Stimulated activated naive CD8-positive, alpha-beta T cell treated with anti-CD3 and anti-CD28 coated beads, Interleukin-15, Interleukin-2, amounts not matched to agents 100 ng/mL and 50 ng/mL, for 24 hours (primary cell): Measurements from ENCODE around the gene KIAA1217.
A peak's percentile ranks its signal among the peaks of the same experiment; 100 is the strongest.

Source experiments
- H3K27ac Mint-ChIP-seq: one replicate; pipeline ENCODE4 v1.8.0; 2021; ENCODE audit warnings: mild to moderate bottlenecking, mixed read lengths
- H3K27me3 Mint-ChIP-seq: one replicate; pipeline ENCODE4 v1.8.0; 2021; ENCODE audit warnings: mixed read lengths
- H3K36me3 Mint-ChIP-seq: one replicate; pipeline ENCODE4 v1.8.0; 2021; ENCODE audit warnings: low read depth, mixed read lengths
- H3K4me1 Mint-ChIP-seq: one replicate; pipeline ENCODE4 v1.8.0; 2021; ENCODE audit warnings: low read depth, mixed read lengths
- H3K4me3 Mint-ChIP-seq: one replicate; pipeline ENCODE4 v1.8.0; 2021; ENCODE audit warnings: mild to moderate bottlenecking, mixed read lengths
- H3K9me3 Mint-ChIP-seq: one replicate; pipeline ENCODE4 v1.8.0; 2021; ENCODE audit warnings: mixed read lengths

KIAA1217 gene

GRCh38 chr10:24457661-24458318, 248.9 kb downstream of the KIAA1217 start:
- Mint-ChIP-seq H3K27me3 (peaks cover 47% of the 10 kb centered on the region), H3K27ac (no peak overlapping the region), H3K4me1 (no peaks in the 10 kb centered on the region), H3K36me3 (no peaks in the 10 kb centered on the region), H3K4me3 (no peak overlapping the region), H3K9me3 (no peaks in the 10 kb centered on the region)

- Mint-ChIP-seq H3K9me3 (no peaks in the 10 kb centered on the region), H3K4me1 (peaks cover 16% of the 10 kb centered on the region), H3K27ac (no peak overlapping the region), H3K4me3 (no peak overlapping the region), H3K36me3 (no peaks in the 10 kb centered on the region), H3K27me3 (peaks cover 34% of the 10 kb centered on the region)
These were observed 250.9 kb downstream of the KIAA1217 start for GRCh38 chr10:24459836-24460235.

DNA sequence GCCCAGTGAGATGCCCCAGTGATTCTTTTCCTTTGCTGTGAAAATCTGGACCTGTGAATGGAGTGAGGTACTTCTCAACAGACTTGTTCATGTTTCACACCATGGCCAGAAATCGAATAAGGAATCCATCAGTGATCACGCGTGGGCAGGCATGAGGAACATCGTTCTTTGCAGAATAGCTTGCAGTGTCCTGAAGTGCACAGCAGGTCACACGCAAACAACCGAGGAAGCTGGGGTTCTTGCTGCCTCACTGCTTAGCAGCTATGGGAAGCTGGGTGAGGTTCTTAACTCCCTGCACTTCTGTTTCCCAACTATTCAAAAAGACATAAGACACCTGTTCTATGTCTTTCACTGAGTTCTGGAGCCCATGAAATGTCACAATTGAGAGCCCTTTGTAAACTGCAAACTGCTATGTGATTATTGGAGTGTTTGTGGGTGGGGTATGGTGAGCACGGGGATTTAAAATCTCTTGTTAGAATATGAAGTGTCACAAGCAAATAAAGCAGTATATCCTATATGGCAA, 253.4 kb downstream of the KIAA1217 start:
- Mint-ChIP-seq H3K4me1 (peaks cover 38% of the 10 kb centered on the region), H3K36me3 (no peaks in the 10 kb centered on the region), H3K27ac (no peak overlapping the region), H3K9me3 (no peaks in the 10 kb centered on the region), H3K4me3 (no peak overlapping the region), H3K27me3 (peaks cover 36% of the 10 kb centered on the region)

DNA sequence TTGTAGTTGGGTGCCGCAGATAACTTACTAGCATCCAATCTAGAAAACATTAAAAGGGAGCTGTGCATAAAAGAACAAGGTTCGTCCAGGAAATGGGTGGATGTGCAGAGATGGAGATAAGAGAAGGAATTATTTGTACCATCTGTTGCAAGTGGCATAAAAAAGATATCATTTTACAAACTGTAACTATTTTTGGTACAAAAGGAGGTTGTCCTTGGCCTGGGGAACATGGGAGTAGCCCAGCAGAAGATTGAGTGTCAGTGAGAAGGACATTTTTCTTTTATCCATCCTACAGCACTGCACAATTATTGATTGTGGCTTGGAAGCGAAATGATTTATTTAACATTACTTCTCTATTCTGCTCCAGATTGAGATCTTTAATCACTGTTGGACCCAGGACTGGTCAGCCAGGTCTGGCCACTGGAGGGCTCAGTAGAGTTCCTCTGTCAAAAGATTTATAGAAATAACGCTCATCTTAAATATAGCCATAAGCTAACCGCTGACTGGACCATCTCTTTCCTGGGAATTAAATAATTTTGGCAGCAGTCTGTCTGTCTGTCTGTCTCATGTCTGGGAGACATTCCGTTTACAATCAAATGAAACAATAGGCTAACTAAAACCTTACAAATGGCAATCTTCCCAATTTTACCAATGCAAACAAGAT, 254.1 kb downstream of the KIAA1217 start:
- no peaks in the 10 kb centered on the region for H3K9me3 Mint-ChIP-seq
- no peak overlapping the region for H3K27ac Mint-ChIP-seq
- peaks cover 38% of the 10 kb centered on the region for H3K4me1 Mint-ChIP-seq
- H3K36me3 Mint-ChIP-seq, result no peaks in the 10 kb centered on the region
- no peak overlapping the region for H3K4me3 Mint-ChIP-seq
- H3K27me3 Mint-ChIP-seq, result peaks cover 38% of the 10 kb centered on the region

- peak overlapping the region; percentile 49 for H3K27ac Mint-ChIP-seq
- H3K4me1 Mint-ChIP-seq, result peaks cover 38% of the 10 kb centered on the region
- H3K4me3 Mint-ChIP-seq, result peak overlapping the region; percentile 12
- no peaks in the 10 kb centered on the region for H3K36me3 Mint-ChIP-seq
- peaks cover 38% of the 10 kb centered on the region for H3K27me3 Mint-ChIP-seq
- no peaks in the 10 kb centered on the region for H3K9me3 Mint-ChIP-seq
These were observed 254.9 kb downstream of the KIAA1217 start for GRCh38 chr10:24463611-24464426.

DNA sequence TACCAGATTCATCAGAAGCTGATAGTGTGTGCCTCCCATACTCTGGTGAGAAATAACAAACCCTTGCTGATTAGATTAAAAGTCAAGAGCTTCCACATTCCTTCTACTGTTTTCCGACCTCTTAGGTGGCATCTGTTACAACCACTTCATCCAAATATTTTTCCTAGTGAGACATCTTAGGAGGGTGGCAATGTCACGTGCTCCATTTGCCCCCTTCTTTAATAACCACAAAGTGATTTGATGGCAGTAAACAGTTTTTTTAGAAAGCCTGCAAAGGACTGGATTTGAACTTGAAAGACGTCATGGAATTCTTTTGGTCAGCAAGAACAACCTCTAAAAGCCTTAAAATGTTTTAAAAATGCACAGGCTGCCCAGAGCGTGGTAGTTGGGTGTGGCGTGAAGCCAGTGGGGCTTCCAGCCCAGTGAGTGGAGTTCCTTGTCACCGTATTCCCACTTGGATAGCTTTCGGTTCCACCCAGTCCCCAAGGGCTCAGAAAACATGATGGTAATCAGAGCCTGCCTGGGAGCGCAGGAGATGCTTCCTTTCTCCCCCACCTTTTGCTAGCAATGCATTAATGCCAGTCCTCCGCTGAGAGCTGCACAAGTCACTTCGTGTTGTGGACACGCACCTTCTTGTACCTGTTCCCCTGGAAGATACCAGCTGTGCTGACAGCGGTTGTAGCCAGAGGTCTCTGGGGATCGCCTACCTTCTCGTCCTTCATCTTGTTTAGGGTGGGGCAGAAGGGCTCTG, 256.4 kb downstream of the KIAA1217 start:
- Mint-ChIP-seq H3K27me3 (peaks cover 37% of the 10 kb centered on the region), H3K36me3 (no peaks in the 10 kb centered on the region), H3K9me3 (no peaks in the 10 kb centered on the region), H3K27ac (no peak overlapping the region), H3K4me1 (peaks cover 38% of the 10 kb centered on the region), H3K4me3 (no peak overlapping the region)

DNA sequence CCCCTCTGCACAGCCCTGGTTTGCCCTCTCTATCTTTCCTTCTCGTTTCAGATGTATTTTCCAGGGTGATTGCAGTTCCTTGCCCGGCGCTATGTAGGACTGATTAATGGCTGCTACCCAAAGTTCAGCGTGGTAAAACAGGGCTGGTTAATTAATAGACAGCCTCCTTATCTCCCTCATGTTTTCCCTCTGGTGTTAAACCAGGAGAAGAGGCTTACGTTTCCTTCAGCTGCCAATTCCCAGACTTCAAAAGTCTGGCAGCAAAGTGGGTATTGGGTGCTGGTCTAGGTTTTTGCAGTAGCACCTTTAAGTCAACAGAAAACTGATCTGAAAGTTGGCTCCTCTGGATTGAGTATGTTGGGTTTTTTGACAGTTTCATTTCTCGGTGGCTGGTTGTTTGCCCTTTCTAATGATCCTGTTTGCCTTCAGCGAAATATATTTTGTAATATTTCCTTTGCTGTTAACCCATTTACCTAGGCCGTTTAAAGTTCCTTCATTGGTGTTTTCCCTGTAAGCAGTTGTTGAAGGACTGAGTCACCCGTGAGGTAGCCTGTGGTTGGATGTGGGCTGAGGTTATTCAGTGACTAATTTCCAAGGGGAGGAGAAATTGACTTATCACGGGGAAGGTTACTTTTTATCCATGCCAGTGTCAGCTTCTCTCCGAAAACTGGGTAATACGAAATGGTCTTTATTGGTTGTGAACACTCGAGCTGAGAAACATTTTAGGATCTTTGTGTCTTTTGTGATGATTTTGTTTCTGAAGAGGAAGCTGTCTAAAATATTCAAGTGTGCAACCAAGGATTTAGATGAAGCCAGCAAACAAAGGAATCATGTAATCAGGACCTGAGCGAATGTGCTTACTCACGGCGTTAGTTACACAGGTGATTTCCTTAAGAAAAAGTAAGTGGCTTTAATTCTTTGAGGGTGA, 257.2 kb downstream of the KIAA1217 start:
- Mint-ChIP-seq H3K9me3 (no peaks in the 10 kb centered on the region), H3K4me3 (peak overlapping the region; percentile 30), H3K27ac (peak overlapping the region; percentile 26), H3K27me3 (peaks cover 38% of the 10 kb centered on the region), H3K4me1 (peaks cover 38% of the 10 kb centered on the region), H3K36me3 (no peaks in the 10 kb centered on the region)

DNA sequence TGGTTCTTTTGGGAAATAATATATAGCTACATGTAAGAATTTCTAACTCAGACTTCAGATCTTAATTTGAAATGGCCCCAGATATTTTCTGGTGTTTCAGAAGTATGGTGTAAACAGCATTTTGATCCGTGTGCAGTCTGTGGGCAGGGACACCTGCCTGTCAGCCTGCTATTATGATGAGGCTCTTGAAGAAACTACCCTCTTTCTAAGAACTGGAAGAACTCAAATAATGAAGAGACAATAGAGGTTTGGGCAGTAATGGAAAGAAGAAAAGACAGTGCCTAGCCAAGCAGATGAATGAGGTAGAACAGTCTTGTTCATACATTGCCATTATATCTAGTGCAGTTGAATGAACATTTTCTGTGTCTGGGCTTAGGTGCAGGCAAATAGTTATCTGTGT, 258.2 kb downstream of the KIAA1217 start:
- Mint-ChIP-seq H3K4me1 (peaks cover 38% of the 10 kb centered on the region), H3K9me3 (no peaks in the 10 kb centered on the region), H3K27me3 (peaks cover 38% of the 10 kb centered on the region), H3K27ac (no peak overlapping the region), H3K36me3 (no peaks in the 10 kb centered on the region), H3K4me3 (no peak overlapping the region)

- Mint-ChIP-seq H3K36me3 (no peaks in the 10 kb centered on the region), H3K27me3 (peaks cover 34% of the 10 kb centered on the region), H3K4me3 (no peak overlapping the region), H3K4me1 (peaks cover 38% of the 10 kb centered on the region), H3K9me3 (no peaks in the 10 kb centered on the region), H3K27ac (no peak overlapping the region)
These were observed 258.7 kb downstream of the KIAA1217 start for GRCh38 chr10:24467605-24468004.

DNA sequence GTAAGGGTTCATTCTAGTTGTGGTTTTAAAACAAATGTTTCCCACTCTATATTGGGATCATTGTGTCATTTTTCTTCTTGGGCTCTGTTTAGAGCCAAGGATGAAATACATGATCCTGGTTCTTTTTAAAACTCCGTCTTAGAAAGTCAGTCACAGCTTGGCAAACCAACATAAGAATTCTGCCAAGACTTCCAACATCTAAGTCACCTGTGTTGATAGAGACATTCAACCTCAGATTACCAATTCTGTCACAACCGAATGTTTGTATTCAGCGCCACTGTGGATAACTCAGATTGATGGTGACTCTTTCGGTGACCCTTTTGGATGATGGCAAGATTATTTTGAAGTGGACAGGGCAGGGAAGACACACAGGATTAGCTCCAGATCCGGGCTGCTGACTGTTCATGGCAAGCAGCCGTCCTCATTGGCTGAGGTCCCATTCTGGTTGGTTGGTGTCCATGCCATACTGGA, 259.4 kb downstream of the KIAA1217 start:
- Mint-ChIP-seq H3K9me3 (peaks cover 4% of the 10 kb centered on the region), H3K36me3 (no peaks in the 10 kb centered on the region), H3K27me3 (peaks cover 38% of the 10 kb centered on the region), H3K27ac (no peak overlapping the region), H3K4me1 (peaks cover 37% of the 10 kb centered on the region), H3K4me3 (no peak overlapping the region)

DNA sequence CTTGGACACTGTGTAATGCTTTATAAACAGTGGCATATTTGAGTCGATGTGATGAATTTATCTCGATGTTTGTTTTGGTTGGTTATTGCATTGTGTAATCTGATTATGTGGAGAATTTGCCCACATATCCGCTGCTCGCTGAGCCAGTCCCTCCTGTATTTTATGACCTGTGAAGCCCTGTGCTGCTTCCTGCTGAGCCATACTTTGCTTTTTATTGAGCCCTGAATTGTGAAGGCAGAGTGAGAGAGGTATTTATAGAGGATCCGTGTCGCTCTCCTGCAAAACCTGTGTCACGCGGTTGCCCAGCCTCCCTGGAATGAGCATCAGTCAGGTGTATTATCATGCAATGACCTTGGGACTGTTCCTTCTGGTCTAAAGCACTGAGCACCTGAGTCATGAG, 261.1 kb downstream of the KIAA1217 start:
- Mint-ChIP-seq H3K36me3 (no peaks in the 10 kb centered on the region), H3K4me1 (peaks cover 20% of the 10 kb centered on the region), H3K4me3 (no peak overlapping the region), H3K9me3 (peaks cover 4% of the 10 kb centered on the region), H3K27me3 (peaks cover 38% of the 10 kb centered on the region), H3K27ac (no peak overlapping the region)

- no peaks in the 10 kb centered on the region for H3K36me3 Mint-ChIP-seq
- H3K9me3 Mint-ChIP-seq, result peaks cover 10% of the 10 kb centered on the region
These were observed 266.7 kb downstream of the KIAA1217 start for GRCh38 chr10:24475598-24475997.

DNA sequence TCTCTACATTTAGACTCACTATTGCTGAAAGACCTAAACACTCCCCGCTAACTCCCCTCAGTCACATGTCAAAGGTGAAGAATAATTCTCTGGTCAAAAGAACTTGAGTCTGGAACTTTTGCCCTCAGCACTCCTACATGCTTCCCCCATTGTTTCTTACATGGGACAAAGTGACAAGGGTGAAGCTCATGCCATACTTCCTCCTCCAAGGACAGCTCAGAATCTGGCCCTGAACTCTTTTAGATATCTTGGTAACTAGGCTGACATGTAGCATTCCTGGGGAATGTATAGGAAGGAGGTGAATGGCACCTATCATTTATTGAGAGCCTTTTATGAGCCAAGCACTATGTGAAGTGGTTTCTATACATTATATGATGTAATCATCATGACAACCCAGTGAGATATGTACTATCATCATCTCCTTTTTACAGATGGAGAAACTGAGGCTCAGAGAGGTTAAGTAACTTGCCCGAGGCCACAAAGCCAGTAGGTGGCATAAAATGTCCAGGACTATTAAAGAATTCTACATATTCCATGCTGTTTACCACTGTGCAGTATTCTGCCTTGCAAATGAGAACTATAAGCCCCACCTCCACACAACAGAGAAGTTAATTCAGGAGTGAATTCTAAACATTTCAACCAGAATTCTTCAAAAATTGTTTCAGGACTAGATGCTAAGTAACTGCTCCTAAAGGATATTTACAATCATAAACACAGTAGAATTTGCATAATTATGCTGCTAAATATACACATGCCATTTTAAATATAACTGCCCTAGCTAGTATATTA, 268.2 kb downstream of the KIAA1217 start:
- Mint-ChIP-seq H3K9me3 (peaks cover 10% of the 10 kb centered on the region), H3K4me3 (no peak overlapping the region), H3K4me1 (no peaks in the 10 kb centered on the region), H3K27me3 (peaks cover 12% of the 10 kb centered on the region), H3K36me3 (no peaks in the 10 kb centered on the region), H3K27ac (no peak overlapping the region)

More at GRCh38 chr10:24475598-24475997, 266.7 kb downstream of the KIAA1217 start:
- Mint-ChIP-seq H3K4me1 (no peaks in the 10 kb centered on the region), H3K27me3 (peaks cover 18% of the 10 kb centered on the region), H3K27ac (no peak overlapping the region), H3K4me3 (no peak overlapping the region)
